Stimulated activated CD8-positive, alpha-beta memory T cell treated with anti-CD3 and anti-CD28 coated beads, Interleukin-2, amount 100 ng/mL, for 48 hours (primary cell): ENCODE results near the gene CES3.
"Not testable (repeated sequence)": the region's sequence is repeated elsewhere in the genome, so short reads cannot be mapped to it uniquely, and the experiment has no call there.

Source experiments
- DNase-seq, 2 donors: peaks; one replicate each; pipeline ENCODE4 v3.0.0-alpha.2; 2020; ENCODE audit warnings: low read depth in 2 of 2

The CES3 gene

DNA sequence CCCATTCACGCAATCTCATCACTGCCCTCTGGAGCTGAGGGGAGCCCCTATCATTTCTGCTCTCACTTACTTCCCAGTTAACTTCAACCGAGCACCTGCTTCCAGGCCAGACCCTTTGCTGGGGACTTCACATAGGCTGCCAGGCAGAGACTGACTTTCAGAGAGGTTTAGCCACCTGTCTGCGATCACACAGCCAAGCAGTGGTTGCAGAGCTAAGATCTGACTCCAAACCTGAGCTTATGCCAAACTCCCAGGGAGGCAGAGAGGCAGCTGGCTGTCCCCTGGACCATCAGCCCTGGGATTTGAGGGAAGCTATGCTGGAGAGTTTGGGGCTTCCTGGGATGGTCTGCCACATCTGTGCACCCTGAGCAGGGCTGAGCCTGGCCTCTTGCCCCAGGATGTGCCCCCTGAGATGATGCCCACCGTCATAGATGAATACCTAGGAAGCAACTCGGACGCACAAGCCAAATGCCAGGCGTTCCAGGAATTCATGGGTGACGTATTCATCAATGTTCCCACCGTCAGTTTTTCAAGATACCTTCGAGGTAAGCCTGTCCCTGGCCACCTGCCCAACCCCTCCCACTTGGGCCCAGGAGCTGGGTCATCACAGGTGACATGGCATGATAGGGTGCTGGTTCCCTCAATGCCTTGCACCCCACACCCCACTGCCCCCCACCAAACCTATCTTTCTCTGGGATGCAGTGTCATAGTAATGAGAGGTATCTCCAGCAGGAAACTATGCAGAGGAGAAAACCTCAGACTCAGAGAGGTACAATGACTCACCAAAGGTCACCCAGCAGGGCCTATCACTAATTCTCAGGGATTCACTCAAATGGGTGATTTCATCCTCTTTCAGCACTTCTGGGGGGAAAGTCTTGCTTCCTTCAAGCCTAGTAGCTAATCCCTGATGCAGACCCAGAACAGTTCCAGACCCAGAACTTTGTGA, 10.0 kb downstream of the CES3 start:
- DNase-seq: no peak

DNA sequence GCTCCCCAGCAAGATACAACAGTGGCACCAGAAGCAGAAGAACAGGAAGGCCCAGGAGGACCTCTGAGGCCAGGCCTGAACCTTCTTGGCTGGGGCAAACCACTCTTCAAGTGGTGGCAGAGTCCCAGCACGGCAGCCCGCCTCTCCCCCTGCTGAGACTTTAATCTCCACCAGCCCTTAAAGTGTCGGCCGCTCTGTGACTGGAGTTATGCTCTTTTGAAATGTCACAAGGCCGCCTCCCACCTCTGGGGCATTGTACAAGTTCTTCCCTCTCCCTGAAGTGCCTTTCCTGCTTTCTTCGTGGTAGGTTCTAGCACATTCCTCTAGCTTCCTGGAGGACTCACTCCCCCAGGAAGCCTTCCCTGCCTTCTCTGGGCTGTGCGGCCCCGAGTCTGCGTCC, 11.9 kb downstream of the CES3 start:
- DNase-seq: no peak

- DNase-seq: no peak
Measured at GRCh38 chr16:66973716-66974115, 12.7 kb downstream of the CES3 start.

GRCh38 chr16:66974156-66974931, 13.3 kb downstream of the CES3 start:
- DNase-seq: not testable (repeated sequence)

DNA sequence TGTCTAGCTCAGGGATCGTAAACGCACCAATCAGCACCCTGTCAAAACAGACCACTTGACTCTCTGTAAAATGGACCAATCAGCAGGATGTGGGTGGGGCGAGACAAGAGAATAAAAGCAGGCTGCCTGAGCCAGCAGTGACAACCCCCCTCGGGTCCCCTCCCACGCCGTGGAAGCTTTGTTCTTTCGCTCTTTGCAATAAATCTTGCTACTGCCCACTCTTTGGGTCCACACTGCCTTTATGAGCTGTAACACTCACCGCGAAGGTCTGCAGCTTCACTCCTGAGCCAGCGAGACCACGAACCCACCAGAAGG, 13.8 kb downstream of the CES3 start:
- peak; percentile 23 to 63 for DNase-seq

DNA sequence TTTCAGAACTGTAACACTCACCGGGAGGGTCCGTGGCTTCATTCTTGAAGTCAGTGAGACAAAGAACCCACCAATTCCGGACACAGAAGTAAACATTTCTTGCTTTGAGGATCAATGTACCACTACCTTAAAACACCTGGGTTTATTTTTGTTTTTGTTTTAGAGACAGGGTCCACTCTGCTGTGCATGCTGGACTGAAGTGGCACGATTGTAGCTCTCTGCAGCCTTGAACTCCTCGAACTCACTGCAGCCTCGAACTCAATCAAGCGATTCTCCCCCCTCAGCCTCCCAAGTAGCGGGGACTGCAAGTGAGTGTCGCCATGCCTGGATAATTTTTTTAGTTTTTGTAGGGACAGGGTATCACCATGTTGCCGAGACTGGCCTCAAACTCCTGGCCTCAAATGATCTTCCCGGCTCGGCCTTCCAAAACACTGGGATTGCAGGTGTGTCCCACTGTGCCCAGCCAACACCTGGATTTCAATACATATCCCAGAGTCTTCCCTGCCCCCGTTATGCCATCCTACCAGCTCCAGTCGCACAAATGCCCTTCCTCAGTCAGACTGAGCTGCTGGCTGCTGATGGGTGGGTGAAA, 14.3 kb downstream of the CES3 start:
- DNase-seq: no peak

DNA sequence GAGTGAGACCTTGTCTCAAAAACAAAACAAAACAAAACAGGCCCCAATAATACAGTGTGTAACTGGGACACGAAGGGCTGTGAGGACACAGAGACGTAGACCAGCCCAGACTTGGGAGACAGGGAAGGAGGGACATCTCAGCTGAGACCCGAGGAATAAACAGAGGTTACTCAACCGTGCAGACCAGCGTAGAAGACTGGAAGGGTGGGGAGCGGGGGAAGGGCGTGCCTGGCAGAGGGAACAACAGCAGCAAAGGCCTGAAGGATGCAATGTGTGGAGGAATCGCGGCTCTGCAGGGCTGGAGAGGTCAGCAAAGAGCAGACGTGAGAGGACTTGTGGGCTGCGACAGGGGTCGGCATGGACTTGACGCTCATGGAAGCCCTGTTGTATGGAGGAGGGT, 15.7 kb downstream of the CES3 start:
- DNase-seq: no peak

DNA sequence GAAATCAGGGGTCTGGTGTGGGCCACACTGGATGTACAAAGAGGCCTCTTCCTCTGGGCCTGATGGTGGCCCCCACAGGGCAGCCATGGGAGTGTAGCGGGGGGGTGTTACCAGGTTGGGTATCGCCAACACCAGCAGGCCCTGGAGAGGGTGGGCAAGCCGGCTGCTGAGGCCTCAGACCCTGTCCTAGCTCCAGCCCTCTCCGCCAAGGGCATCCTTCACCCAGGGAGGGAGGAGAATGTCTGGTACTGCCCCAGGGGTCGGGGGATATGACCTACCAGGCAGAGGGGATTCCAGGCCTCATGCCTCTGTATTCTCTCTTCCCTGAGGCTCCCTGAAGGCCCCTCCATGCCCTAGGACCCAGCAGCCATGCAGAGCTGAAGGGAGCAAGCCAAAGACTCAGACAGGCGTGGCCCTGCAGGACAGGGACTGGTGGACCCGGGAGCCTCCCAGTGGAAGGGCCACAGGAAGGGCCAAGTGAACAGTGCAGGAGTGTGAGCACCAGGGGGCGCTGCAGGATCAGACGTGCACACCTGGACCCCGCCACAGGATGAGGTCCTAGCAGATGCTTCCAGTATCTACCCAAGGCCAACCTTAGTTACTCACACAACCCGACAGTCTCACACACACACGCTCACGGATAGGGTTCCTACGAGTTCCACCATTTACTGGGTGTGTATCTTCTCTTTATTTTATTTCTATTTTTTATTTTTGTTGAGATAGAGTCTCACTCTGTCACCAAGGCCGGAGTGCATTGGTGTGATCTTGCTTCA, 16.5 kb downstream of the CES3 start:
- peak; percentile 86 to 90 for DNase-seq

GRCh38 chr16:66979011-66979717, 18.1 kb downstream of the CES3 start:
- no peak for DNase-seq

- no peak for DNase-seq
Measured at GRCh38 chr16:66983033-66983432, 22.0 kb downstream of the CES3 start.

DNA sequence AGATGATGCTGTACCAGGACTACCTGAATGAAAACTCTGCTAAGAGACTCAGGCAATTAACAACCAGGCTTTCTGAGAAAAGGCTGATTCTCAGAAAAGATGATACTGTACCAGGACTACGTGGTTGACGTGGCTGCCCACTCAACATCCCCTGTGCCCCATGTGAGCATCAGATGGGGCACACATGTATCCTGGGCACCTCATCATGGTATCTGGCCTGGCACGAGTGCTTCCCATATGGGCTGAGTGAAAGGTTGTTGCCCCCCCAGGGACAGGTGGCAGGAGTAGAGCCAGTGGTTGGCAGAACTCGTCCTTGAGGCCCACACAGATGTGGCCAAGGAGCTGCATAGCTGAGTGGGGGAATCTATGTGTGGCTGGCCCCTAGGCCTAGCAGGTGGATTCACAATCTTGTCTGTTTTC, 23.8 kb downstream of the CES3 start:
- DNase-seq: peak; percentile 22 to 64

GRCh38 chr16:66986559-66986958, 25.5 kb downstream of the CES3 start:
- DNase-seq: no peak

GRCh38 chr16:66988197-66988788, 27.2 kb downstream of the CES3 start, which contains the start of gene CES4A:
CES4A (plus strand) TSS chr16:66988589; CDS start chr16:66988773, 184 bp downstream.
- no peak for DNase-seq

DNA sequence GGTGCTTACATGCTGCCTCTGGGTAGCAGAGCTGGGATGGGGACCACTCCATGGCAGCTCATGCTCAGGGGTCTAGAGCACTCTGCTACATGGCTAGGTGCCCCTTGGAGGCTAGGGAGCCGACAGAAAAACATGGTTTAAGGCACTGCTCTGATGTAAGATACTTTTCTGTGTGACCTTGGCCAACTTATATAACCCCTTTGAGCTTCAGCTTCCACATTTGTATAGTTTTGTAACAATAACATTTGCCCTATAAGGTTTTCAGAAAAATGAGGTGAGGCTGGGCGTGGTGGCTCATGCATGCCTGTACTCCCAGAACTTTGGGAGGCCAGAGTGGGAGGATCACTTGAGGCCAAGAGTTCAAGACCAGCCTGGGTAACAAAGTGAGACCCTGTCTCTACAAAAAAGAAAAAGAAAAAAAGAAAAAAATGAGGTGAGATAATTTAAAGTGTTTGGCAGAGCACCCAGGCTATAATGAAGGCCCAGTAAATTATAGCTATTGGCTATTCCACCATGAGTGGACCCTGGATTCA, 30.5 kb downstream of the CES3 start:
- no peak for DNase-seq

DNA sequence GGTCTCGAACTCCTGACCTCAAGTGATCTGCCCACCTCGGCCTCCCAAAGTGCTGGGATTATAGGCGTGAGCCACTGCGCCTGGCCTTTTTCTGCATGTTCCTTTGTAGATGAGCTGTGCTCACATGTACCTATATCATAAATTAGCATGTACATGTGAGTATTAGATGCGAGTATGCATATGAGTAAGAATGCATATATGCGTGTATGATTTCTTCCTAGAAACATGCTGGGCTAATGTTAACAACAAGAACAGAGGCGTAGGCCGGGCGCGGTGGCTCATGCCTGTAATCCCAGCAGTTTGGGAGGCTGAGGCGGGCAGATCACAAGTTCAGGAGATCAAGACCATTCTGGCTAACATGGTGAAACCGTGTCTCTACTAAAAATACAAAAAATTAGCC, 32.5 kb downstream of the CES3 start:
- DNase-seq: not testable (repeated sequence)

DNA sequence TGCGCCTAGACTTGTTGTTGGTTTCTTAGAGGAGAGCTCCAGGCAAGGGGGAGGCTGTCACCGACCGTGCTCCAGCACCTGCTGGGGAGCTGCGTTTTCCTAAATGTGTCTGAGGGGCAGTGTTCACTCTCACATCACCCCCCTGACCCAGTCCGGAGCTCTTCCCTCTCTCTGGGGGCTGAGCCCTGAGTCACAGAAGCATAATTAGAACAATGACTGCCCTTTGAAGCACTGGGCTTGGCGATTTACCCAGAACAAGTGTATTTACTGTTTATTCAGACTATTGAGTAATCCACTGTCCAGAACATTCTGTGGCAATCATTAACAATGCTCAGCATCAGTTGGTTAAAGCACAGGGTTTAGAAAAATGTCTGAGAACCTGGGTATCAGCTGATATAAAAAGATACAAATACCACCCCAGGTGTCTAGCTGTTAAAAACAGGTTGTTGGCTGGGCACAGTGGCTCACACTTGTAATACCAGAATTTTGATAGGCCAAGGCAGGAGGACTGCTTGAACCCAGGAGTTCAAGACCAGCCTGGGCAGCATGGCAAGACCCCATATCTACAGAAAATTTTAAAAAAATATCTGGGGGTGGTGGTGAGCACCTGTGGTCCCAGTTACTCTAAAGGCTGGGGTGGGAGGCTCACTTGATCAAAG, 35.4 kb downstream of the CES3 start:
- no peak for DNase-seq

- no peak for DNase-seq
Measured at GRCh38 chr16:66996983-66997358, 35.9 kb downstream of the CES3 start.

- peak in 1 of 2 donors; percentile 21 for DNase-seq
Measured at GRCh38 chr16:67000384-67001351, 39.6 kb downstream of the CES3 start.

GRCh38 chr16:67001726-67002125, 40.7 kb downstream of the CES3 start:
- no peak for DNase-seq
